K562 (cell line): ENCODE data around the gene PEAR1. TPM values are rescaled to one million over a fixed set of nuclear protein-coding genes. Genes with fewer than 3 reads are reported as not detected.

Source experiments
- ATF1 ChIP-seq, 2 experiments: fragments of 450-650 bp in 1 of 2; IDR thresholded peaks; 2 replicates each; pipeline ENCODE4 v1.6.1; 2016; ENCODE audit warnings: missing compliant biosample characterization in 1 of 2, missing genetic modification characterization in 1 of 2
- BRD9 ChIP-seq: fragments of 450-650 bp; IDR thresholded peaks from 2 replicates; pipeline ENCODE4 v1.6.1; 2018; ENCODE audit warnings: low read depth; ENCODE audit not compliant: partially characterized antibody
- CBFA2T2 ChIP-seq: fragments of 450-650 bp; conservative IDR thresholded peaks from 2 replicates; pipeline ENCODE4 v1.6.1; 2017; ENCODE audit warnings: mild to moderate bottlenecking
- GABPA ChIP-seq: fragments of 200-800 bp; sonication (Bioruptor generic); conservative IDR thresholded peaks from 2 replicates; pipeline ENCODE4 v1.6.1; 2016; ENCODE audit warnings: low read depth, missing genetic modification characterization, missing compliant biosample characterization
- HDAC8 ChIP-seq: fragments of 450-650 bp; IDR thresholded peaks from 2 replicates; pipeline ENCODE4 v1.6.1; 2016; ENCODE audit warnings: mild to moderate bottlenecking, missing genetic modification characterization, moderate library complexity, missing compliant biosample characterization
- HDGF ChIP-seq: fragments of 450-650 bp; IDR thresholded peaks from 2 replicates; pipeline ENCODE4 v1.6.1; 2016
- OTX1 ChIP-seq: fragments of 450-650 bp; formaldehyde crosslinking; IDR thresholded peaks from 2 replicates; pipeline ENCODE4 v1.4.0; 2022; ENCODE audit warnings: mild to moderate bottlenecking
- PML ChIP-seq: IDR thresholded peaks from 2 replicates; pipeline ENCODE4 v1.6.1; 2012; ENCODE audit warnings: low read length, inconsistent platforms
- RBM14 ChIP-seq: fragments of 200-400 bp; formaldehyde crosslinking; IDR thresholded peaks from 2 replicates; pipeline ENCODE4 v1.6.1; 2018; ENCODE audit warnings: low read depth, mild to moderate bottlenecking, low read length, moderate library complexity, borderline replicate concordance; ENCODE audit not compliant: insufficient read depth
- SNIP1 ChIP-seq: fragments of 450-650 bp; IDR thresholded peaks from 2 replicates; pipeline ENCODE4 v1.7.1; 2017; ENCODE audit warnings: low read depth, mild to moderate bottlenecking
- TCF3 ChIP-seq: sonication (generic); formaldehyde crosslinking; IDR thresholded peaks from 2 replicates; pipeline ENCODE4 v1.4.0; 2020; ENCODE audit warnings: mild to moderate bottlenecking, missing genetic modification reagents
- ZBTB9 ChIP-seq: fragments of 450-650 bp; formaldehyde crosslinking; IDR thresholded peaks from 2 replicates; pipeline ENCODE4 v1.4.0; 2020; ENCODE audit warnings: mild to moderate bottlenecking, moderate library complexity
- ZNF318 ChIP-seq, 2 experiments: fragments of 450-650 bp; IDR thresholded peaks; 2 replicates each; pipeline ENCODE4 v1.6.1; 2016; ENCODE audit warnings: mild to moderate bottlenecking in 2 of 2, borderline replicate concordance in 1 of 2, low read depth in 1 of 2, moderate library complexity in 1 of 2
- polyA plus RNA-seq, 8 experiments: library from polyadenylated mRNA; depleted of rRNA in 4 of 8; stranded (reverse) in 5 of 8; unstranded in 3 of 8; fragments of >200 nt; fragmentation: Nextera tagmentation in 2 of 8; fragmentation: Illumina TruSeq in 1 of 8; extraction: Ambion mirVana in 2 of 8; extraction: Trizol in 1 of 8; gene quantifications; 2 replicates each; pipeline versions ENCODE4 v1.2.1 to v1.2.3, GENCODE V29; 2011 to 2014; ENCODE audit warnings: inconsistent platforms in 1 of 8, missing spikeins in 1 of 8
- total RNA-seq, 7 experiments: library from RNA; depleted of rRNA in 6 of 7; stranded (reverse); fragments of >200 nt in 6 of 7; fragmentation: Illumina TruSeq in 2 of 7; extraction: Trizol in 2 of 7; gene quantifications; 2 replicates each; pipeline versions ENCODE4 v1.2.1 to v1.2.3, GENCODE V29; 2011 to 2021; ENCODE audit warnings: low replicate concordance in 1 of 7
- TF ChIP-seq, protein P1 (sequence below): fragments of 450-650 bp; formaldehyde crosslinking; IDR thresholded peaks from 2 replicates; pipeline ENCODE4 v1.4.0; 2022; ENCODE audit warnings: missing genetic modification characterization

Gene PEAR1
- total and polyA plus RNA-seq, 9 of the 15 experiments (the other 6 are each of a cell fraction or from before 2014, with no cell fraction given) = 0.87 to 13.9 (median 6.1) TPM

GRCh38 chr1:156862997-156863599 lies 30.4 kb upstream of the PEAR1 start (continued):
- TF ChIP-seq HDAC8 (no peak), PML (no peak), ATF1 (CRISPR knock-in tag; IDR thresholded peaks at IDR 0.05) (no peak), ATF1 (tag; IDR thresholded peaks at IDR 0.05) (peak; percentile 49), OTX1 (CRISPR knock-in tag) (peak; percentile 57; the same call in 1 of the 2 replicates), BRD9 (peak; percentile 68), RBM14 (no peak), ZNF318 (IDR thresholded peaks at IDR 0.05; ENCODE audit: borderline replicate concordance in 1 of 2, low read depth in 1 of 2) (peak in 1 of 2 experiments; percentile 73; a peak in 1 of 4 replicates), HDGF (peak; percentile 97), GABPA (peak; percentile 60), CBFA2T2 (peak; percentile 87), TCF3 (peak; percentile 72), ZBTB9 (0 out of 2 replicates have a peak, but pooled peaks have one; percentile 24), SNIP1 (no peak)
- TF ChIP-seq, protein P1, sequence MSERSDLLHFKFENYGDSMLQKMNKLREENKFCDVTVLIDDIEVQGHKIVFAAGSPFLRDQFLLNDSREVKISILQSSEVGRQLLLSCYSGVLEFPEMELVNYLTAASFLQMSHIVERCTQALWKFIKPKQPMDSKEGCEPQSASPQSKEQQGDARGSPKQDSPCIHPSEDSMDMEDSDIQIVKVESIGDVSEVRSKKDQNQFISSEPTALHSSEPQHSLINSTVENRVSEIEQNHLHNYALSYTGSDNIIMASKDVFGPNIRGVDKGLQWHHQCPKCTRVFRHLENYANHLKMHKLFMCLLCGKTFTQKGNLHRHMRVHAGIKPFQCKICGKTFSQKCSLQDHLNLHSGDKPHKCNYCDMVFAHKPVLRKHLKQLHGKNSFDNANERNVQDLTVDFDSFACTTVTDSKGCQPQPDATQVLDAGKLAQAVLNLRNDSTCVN (CRISPR knock-in tag) = peak; percentile 69; the same call in 1 of the 2 replicates
